Hepatocyte (in vitro differentiated cells): ENCODE measurements around the gene HSP90B1. TPM values are rescaled to one million over a fixed set of nuclear protein-coding genes. Genes with fewer than 3 reads are reported as not detected.

ENCODE experiments used
- DNase-seq: peaks from one replicate; pipeline ENCODE4 v3.0.0-alpha.2; 2016; ENCODE audit warnings: low spot score
- H2AFZ ChIP-seq: fragments of 200-600 bp; sonication (generic); 2 replicates; pipeline ENCODE4 v1.6.0; 2016; ENCODE audit warnings: antibody characterized with exemption, mild to moderate bottlenecking
- H3K27ac ChIP-seq: fragments of 200-600 bp; sonication (generic); 2 replicates; pipeline ENCODE4 v1.5.1; 2016; ENCODE audit warnings: mild to moderate bottlenecking
- H3K27me3 ChIP-seq: fragments of 200-600 bp; sonication (generic); 2 replicates; pipeline ENCODE4 v1.6.1; 2016
- H3K36me3 ChIP-seq: fragments of 200-600 bp; sonication (generic); replicated peaks from 2 replicates; pipeline ENCODE4 v1.5.1; 2016; ENCODE audit warnings: low read depth; ENCODE audit not compliant: insufficient read depth
- H3K4me1 ChIP-seq: fragments of 200-600 bp; sonication (generic); 2 replicates; pipeline ENCODE4 v1.5.1; 2016; ENCODE audit warnings: mild to moderate bottlenecking, moderate library complexity; ENCODE audit not compliant: insufficient read depth
- H3K4me2 ChIP-seq: fragments of 200-600 bp; sonication (generic); 2 replicates; pipeline ENCODE4 v1.6.0; 2016
- H3K4me3 ChIP-seq: fragments of 200-600 bp; sonication (generic); 2 replicates; pipeline ENCODE4 v1.5.1; 2016; ENCODE audit warnings: mild to moderate bottlenecking
- H3K79me2 ChIP-seq: fragments of 200-600 bp; sonication (generic); 2 replicates; pipeline ENCODE4 v1.6.0; 2017; ENCODE audit warnings: mild to moderate bottlenecking
- H3K9me2 ChIP-seq: fragments of 200-600 bp; sonication (generic); replicated peaks from 2 replicates; pipeline ENCODE4 v1.6.0; 2017; ENCODE audit warnings: mild to moderate bottlenecking; ENCODE audit not compliant: insufficient read depth
- H3K9me3 ChIP-seq: fragments of 200-600 bp; sonication (generic); 2 replicates; pipeline ENCODE4 v1.5.1; 2016; ENCODE audit warnings: low read depth, mild to moderate bottlenecking
- H4K20me1 ChIP-seq: fragments of 200-600 bp; sonication (generic); 2 replicates; pipeline ENCODE4 v1.6.0; 2016; ENCODE audit warnings: mild to moderate bottlenecking; ENCODE audit not compliant: insufficient read depth, poor library complexity, severe bottlenecking
- EZH2 ChIP-seq: fragments of 200-600 bp; sonication (generic); IDR thresholded peaks from 2 replicates; pipeline ENCODE4 v1.6.1; 2016; ENCODE audit warnings: antibody characterized with exemption, mild to moderate bottlenecking, borderline replicate concordance
- EZH2phosphoT487 ChIP-seq: fragments of 200-600 bp; sonication (generic); IDR thresholded peaks from one replicate; pipeline ENCODE4 v1.6.1; 2018; ENCODE audit warnings: antibody characterized with exemption, mild to moderate bottlenecking, low read depth, moderate library complexity; ENCODE audit not compliant: unreplicated experiment, severe bottlenecking
- WGBS: methylation state at CpG from one replicate; pipeline ENCODE4 v1.1.6; 2016; ENCODE audit warnings: low lambda C conversion rate; ENCODE audit errors: missing lambda C conversion rate; 5-methylcytosine and 5-hydroxymethylcytosine counted together
- polyA plus RNA-seq: library from polyadenylated mRNA; unstranded; fragments of >200 nt; fragmentation: Nextera tagmentation; extraction: Ambion mirVana; gene quantifications from 2 replicates; pipeline ENCODE4 v1.2.1, GENCODE V29; 2016
- total RNA-seq: library from RNA; depleted of rRNA; stranded (reverse); fragments of >200 nt; gene quantifications from 2 replicates; pipeline ENCODE4 v1.2.3, GENCODE V29; 2014
- TF ChIP-seq, protein P1 (sequence below): fragments of 200-600 bp; sonication (generic); IDR thresholded peaks from 2 replicates; pipeline ENCODE4 v1.5.1; 2016; ENCODE audit warnings: antibody characterized with exemption, mild to moderate bottlenecking; ENCODE audit not compliant: poor library complexity

Gene HSP90B1
- total and polyA plus RNA-seq, 2 experiments from 2014 or later, result 1,289 to 1,309 TPM

DNA sequence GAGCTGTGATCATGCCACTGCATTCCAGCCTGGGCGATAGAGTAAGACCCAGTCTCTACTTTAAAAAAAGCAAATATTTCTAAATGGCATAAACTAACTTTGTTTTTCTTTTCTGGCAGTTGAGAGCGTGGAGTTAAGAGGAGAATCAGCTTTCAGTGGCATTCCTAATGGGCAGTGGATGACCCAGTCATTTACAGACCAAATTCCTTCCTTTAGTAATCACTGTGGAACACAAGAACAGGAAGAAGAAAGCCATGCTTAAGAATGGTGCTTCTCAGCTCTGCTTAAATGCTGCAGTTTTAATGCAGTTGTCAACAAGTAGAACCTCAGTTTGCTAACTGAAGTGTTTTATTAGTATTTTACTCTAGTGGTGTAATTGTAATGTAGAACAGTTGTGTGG lies 56.6 kb downstream of the HSP90B1 start:
- no peak overlapping the region for H3K4me2 ChIP-seq
- TF ChIP-seq, protein P1, sequence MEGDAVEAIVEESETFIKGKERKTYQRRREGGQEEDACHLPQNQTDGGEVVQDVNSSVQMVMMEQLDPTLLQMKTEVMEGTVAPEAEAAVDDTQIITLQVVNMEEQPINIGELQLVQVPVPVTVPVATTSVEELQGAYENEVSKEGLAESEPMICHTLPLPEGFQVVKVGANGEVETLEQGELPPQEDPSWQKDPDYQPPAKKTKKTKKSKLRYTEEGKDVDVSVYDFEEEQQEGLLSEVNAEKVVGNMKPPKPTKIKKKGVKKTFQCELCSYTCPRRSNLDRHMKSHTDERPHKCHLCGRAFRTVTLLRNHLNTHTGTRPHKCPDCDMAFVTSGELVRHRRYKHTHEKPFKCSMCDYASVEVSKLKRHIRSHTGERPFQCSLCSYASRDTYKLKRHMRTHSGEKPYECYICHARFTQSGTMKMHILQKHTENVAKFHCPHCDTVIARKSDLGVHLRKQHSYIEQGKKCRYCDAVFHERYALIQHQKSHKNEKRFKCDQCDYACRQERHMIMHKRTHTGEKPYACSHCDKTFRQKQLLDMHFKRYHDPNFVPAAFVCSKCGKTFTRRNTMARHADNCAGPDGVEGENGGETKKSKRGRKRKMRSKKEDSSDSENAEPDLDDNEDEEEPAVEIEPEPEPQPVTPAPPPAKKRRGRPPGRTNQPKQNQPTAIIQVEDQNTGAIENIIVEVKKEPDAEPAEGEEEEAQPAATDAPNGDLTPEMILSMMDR, result no peak
- no peak for TF ChIP-seq EZH2phosphoT487
- no peak for TF ChIP-seq EZH2

DNA sequence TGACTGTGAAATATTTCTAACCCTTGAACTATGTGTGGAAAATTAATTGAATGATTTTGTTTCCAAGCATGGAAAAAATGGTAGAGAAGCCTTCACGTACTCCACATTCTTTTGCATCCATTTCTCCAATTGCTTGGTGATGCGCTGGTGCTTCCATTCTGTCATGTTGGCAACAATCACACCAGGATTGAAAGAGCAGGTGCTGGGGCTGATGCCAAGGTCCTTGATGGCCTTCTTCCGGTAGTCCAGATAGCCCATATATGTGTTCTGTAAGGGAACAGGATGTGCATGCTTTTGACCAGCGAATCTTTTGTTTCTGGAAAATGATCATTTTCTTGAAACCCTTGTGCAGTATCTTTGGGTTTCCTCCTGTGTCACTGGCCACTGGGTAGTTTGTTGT lies 64.0 kb downstream of the HSP90B1 start:
- no peaks in the 10 kb centered on the region for H3K79me2 ChIP-seq
- 98% methylated on average over 4 of the region's 4 CpGs for WGBS

More for the DNA sequence above, 56.6 kb downstream of the HSP90B1 start:
- Histone ChIP-seq H3K36me3 (peaks cover 7% of the 10 kb centered on the region), H3K9me2 (no peaks in the 10 kb centered on the region), H3K79me2 (peaks cover 1% of the 10 kb centered on the region), H2AFZ (no peak overlapping the region), H3K4me1 (no peaks in the 10 kb centered on the region), H4K20me1 (peaks cover 4% of the 10 kb centered on the region), H3K4me3 (no peak overlapping the region), H3K27me3 (no peaks in the 10 kb centered on the region), H3K9me3 (no peaks in the 10 kb centered on the region), H3K27ac (no peak overlapping the region)
- WGBS, result 95% methylated on average over 2 of the region's 2 CpGs
- DNase-seq, result no peak

DNA sequence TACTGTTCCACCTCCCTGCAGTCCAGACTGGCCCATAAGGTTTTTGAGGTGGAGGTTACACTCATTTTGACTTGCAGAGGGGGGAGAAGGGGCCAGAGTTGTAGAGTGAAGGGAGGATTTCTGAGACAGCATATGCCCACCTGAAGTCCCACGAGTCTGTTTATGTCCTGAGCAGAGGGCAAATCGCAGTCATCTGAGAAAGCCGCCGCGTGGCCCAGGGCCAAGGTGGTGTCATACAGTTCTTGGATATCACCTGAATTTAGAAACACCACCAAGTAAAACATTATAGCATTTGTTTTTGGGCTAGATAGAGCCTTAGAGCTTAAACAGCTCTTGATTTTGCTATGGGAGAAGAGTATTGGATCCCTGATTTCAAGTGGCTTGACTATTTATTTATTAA lies 66.4 kb downstream of the HSP90B1 start:
- TF ChIP-seq EZH2 (no peak), EZH2phosphoT487 (no peak)
- TF ChIP-seq, protein P1, result no peak
- H3K4me1 ChIP-seq, result no peaks in the 10 kb centered on the region
- no peaks in the 10 kb centered on the region for H3K27me3 ChIP-seq
- no peak overlapping the region for H3K4me2 ChIP-seq
- no peak overlapping the region for H3K27ac ChIP-seq
- H3K9me2 ChIP-seq, result no peaks in the 10 kb centered on the region
- H3K36me3 ChIP-seq, result no peaks in the 10 kb centered on the region
- WGBS, result 95% methylated on average over 5 of the region's 5 CpGs
- no peaks in the 10 kb centered on the region for H3K79me2 ChIP-seq
- H4K20me1 ChIP-seq, result no peaks in the 10 kb centered on the region
- H2AFZ ChIP-seq, result no peak overlapping the region
- no peaks in the 10 kb centered on the region for H3K9me3 ChIP-seq
- no peak overlapping the region for H3K4me3 ChIP-seq
- DNase-seq, result no peak

More for the DNA sequence above, 64.0 kb downstream of the HSP90B1 start:
- H3K4me1 ChIP-seq, result no peaks in the 10 kb centered on the region
- no peak overlapping the region for H3K4me3 ChIP-seq
- no peaks in the 10 kb centered on the region for H3K9me3 ChIP-seq
- no peak for DNase-seq
- no peak overlapping the region for H2AFZ ChIP-seq
- no peaks in the 10 kb centered on the region for H4K20me1 ChIP-seq
- TF ChIP-seq EZH2phosphoT487 (no peak), EZH2 (no peak)
- TF ChIP-seq, protein P1, result no peak
- no peaks in the 10 kb centered on the region for H3K27me3 ChIP-seq
- H3K4me2 ChIP-seq, result no peak overlapping the region
- no peaks in the 10 kb centered on the region for H3K9me2 ChIP-seq
- no peaks in the 10 kb centered on the region for H3K36me3 ChIP-seq
- no peak overlapping the region for H3K27ac ChIP-seq
